ENCODE data around the gene SLC12A5.

Gene SLC12A5

DNA sequence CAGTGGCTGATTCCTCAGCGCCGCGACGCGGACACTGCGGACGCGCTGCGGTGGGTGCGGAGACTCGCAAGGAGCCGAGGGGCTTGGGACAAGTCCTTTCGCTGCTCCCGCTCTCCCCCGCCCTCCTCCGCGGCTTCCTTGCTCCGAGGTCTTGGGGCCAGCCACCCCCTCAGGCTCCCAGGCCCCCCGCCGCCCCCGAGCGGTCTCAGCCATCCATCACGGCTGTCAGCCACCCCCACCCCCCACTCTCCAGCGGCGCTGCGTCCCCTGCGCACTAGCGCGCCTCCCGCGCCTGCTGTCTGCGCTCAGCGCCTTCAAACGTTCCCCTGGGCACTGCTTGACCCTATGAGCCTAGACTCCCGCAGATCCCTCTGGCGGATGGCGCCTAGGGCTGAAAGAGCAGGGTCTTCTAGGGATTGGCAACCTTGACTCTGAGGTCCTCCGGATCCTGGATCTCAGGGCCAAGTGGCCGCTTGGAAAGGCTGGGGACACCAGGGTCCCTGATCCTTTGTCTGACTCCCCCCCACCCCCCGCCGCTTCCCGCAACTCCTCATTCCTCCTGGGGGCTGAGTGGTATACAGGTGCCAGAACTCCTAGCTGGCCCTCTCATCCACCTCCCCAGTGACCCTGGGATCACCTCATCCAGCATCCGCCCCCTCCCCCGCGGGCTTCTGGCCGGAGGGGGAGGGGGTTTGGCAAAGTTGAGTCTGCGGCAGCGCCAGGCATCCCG lies 1.4 kb downstream of the SLC12A5 start:
- DNase-seq, result no peak

DNA sequence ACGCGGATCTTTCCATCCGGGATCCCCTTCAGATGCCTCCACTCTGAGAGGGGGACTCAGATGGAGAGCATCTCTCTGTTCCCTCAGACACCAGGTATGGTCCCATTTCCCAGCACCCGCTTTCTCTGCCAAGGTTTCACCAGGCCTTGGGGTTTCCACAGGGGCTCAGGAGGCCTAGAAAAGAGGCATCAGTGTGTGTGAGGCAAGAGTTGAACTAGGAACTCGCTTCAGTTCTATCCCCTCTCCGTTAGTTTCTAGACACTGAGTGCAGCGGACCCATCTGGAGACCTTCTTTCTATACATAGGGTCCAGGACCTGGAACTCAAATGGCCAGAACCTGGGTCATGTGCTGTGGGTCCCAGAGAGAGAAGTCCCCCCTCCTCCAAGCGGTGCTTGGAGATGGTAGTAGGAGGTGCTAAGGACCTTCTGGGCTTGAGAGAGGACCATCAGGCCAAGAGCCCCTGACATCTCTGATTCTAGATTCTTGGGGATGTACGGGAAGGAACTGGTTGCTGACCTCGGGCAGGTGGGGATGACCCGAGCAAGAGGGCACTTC lies 2.1 kb downstream of the SLC12A5 start:
- DNase-seq, result no peak

DNA sequence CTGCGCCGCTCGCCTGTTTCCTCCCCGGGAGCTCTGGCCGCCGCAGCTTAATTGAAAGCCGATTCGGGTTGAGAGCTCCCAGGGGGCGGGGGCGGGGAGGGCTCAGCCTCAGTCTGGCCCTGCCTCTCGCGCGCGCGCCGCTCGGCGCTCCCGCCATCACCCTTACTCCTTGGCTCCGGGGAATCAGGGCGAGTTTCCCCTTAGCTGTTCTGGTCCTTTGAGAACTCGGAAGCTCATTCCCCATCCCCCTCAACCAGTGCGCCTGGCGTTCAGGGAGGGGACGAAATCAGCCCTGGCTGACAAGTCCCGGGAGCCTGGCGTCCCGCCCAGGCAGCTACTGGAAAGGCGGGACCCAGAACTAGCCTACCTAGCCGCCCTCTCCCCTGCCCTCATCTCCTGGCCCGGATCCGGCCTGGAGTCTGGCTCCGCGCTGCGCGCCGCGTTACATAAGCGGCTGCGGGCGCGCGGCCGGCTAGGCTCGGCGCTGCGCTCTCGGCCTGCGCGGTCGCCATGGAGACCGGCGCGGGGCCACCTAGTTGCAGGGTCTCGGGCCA lies 2.8 kb downstream of the SLC12A5 start:
- no peak for DNase-seq

DNA sequence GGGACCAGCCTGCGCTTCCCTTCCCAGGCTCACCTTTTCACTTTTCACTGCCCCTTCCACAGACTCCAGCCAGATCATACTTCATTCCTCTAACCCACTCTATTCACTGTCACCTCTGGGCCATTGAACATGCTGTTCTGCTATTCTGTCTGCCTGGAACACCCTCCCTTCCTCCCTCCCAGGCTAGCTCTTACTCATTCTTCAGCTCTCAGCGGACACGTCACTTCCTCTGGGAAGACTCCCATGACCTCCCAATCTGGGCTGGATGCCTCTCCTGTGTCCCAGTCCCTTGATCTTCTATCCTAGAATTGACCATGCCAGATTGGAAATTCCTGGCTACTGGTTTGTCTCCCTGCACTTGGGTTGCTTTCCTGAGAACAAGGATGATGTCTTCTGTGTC lies 5.0 kb downstream of the SLC12A5 start:
- no peak for DNase-seq

DNA sequence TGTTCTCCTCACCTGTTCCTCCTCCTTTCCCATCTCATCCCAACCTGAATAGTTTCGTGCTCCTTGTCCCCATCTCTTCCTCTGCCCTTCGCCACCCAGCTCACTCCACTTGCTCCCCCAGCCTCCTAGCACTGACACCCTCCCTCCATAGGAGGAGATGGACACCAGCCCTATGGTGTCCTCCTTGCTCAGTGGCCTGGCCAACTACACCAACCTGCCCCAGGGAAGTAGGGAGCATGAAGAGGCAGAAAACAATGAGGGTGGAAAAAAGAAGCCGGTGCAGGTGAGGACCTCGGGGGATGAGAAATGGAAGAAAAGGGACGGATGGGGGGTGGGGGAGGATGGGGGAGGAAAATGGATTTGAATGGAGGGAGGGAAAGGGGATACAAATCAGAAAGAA lies 6.2 kb downstream of the SLC12A5 start:
- DNase-seq, result no peak

DNA sequence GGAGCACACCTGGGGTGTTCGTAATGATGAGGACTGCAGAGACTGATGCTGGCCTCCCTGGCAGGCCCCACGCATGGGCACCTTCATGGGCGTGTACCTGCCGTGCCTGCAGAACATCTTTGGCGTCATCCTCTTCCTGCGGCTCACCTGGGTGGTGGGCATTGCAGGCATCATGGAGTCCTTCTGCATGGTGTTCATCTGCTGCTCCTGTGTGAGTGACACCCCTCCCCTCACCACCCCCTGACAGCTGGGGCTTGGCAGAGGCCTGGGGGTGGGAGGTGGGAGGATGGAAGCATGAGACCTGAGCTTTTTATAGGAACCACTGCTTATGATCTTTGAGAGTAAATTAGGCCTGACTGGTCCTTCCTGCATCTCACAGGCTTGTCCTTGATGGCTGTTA lies 6.7 kb downstream of the SLC12A5 start:
- no peak for DNase-seq

DNA sequence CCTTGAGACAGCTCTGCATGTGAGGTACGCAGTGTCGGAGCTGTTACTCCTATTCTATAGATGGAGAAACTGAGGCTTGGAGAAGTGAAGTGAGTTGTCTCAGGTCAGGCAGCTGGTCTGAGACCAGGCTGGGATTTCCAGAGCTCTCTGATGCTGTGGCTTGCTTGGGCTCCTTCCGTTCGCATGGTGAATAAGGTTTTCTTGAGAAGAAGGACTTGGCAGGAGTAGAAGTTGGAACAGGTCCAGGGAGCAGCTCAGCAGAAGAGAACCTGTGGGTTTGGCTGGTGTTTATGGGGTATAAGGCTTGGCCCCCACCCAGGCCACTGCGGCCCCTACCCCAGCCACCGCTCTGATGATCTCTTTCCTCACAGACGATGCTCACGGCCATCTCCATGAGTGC lies 7.4 kb downstream of the SLC12A5 start:
- no peak for DNase-seq

DNA sequence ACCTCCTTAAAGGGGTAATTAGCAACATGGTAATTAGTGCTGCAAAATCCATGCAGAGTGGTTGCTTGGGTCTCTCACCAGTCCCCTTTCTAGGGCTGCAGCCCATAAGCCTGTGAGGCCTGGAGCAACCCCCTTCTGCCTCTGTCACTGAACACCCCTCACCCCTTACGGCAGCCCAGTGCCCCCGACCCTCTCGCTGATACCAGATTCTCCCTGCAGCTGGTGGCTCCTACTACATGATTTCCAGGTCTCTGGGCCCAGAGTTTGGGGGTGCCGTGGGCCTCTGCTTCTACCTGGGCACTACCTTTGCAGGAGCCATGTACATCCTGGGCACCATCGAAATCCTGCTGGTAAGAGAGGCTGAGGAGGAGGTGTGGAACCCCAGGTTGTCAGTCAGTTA lies 8.0 kb downstream of the SLC12A5 start:
- DNase-seq, result no peak

DNA sequence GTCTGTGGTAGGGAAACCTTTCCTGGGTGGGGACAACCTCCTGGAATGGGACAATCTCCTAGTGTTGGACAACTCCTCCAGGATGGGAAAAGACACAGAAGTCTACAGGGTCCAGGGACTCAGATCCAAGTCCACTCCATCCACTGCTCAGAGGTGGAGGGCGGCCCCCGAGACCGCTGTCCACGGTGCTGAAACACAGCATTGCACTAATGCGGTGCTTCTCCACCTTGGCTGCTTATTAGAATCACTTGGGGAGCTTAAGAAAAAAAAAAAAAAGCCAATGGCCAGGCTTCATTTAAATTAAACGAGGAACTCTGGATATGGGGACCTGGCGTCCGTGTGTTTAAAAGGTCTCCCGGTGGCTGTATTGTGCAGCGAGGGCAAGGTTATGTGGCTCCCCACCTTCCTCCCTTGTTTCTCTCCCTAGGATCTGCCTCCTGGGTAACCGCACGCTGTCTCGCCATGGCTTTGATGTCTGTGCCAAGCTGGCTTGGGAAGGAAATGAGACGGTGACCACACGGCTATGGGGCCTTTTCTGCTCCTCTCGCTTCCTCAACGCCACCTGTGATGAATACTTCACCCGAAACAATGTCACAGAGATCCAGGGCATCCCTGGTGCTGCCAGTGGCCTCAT lies 12.0 kb downstream of the SLC12A5 start:
- DNase-seq, result no peak

DNA sequence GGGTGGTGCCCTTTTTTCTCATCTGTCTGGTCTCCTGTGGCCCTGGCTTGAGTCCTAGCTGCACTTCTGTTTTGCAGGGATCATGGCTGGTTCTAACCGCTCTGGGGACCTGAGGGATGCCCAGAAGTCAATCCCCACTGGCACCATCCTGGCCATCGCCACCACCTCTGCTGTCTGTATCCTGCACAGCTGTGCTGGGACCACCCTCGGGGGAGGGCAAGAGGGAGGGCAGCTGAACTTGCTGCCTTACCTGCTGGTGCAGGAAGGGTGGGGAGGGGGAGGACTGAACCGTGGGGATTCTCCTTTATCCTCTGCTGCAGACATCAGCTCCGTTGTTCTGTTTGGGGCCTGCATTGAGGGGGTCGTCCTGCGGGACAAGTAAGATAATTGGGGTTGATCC lies 14.5 kb downstream of the SLC12A5 start:
- no peak for DNase-seq

DNA sequence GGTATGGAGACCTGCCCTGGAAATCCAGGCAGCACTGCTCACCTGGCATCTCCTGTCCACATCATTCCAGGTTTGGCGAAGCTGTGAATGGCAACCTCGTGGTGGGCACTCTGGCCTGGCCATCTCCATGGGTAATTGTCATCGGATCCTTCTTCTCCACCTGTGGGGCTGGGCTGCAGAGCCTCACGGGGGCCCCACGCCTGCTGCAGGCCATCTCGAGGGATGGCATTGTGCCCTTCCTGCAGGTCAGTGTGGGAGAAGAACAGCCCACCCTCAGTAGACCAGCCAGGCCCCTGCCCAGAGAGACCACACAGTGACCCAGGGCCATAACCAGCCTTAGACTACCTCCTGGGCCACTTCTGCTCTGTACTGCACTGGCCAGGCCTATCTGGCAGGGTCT lies 15.9 kb downstream of the SLC12A5 start:
- no peak for DNase-seq

DNA sequence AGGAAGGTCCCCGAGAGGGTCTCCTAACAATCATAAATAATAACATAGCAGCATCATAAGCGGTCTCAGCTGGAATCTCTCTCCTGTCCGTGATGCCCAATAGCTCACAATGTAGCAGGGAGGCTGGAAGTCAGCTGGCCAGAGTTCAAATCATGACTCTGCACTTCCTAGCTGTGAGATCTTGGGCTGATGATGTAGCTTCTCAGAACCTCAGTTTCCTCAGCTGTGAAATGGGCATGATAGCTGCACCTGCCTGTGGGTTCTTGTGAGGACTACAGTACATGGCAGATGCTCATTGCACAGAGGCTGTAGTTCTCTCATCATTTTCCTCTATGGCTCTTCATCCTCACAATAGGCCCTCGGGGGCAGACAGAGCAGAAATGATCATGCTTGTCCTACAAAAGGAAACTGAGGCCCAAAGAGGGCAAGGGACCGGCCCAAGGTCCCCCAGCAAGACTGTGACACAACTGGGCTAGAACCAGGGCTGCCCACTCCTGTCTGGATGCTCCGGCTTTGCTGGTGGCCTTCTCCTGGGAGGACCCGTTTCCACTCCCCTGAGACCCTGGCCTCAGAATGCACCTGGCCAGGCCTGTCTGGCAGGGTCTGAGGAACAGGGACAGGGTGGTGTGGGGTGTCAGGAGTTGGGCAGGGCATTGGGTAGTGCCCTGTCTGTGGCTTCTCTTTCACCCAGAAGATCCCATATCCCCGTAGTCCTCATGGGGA lies 17.7 kb downstream of the SLC12A5 start:
- no peak for DNase-seq

DNA sequence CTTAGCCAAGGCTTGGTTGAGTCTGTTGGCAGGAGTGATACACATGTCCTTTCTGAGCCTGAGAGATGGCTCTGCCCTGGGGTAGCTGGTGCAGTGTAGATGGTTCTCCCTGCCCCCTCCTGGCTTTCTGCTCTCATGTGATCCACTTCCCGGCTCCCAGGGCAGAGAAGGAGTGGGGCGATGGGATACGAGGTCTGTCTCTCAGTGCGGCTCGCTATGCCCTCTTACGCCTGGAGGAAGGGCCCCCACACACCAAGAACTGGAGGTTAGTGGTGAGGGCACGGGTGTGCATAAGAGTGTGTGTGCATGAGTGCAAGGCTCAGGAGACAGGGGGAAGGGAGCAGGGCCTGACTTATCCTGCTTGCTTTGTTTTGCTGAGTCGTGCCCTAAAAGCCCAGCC lies 18.8 kb downstream of the SLC12A5 start:
- no peak for DNase-seq

DNA sequence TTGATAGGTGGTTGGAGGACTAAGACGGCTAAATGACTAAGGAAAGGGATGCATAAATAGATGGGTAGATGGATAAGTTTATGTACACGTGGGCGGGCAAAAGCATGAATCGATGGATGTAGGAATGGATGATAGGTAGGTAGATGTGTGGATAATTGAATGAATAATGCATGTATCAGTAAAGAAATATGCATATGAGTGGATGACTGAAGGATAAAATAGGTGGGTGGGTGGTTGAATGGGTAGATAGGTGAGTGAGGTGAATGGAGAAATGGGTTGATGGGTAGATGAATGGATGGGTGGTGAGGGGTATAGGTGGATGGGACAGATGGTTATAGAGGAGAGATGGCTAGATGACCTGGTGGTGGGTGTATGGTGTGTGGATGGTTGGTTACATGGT lies 20.2 kb downstream of the SLC12A5 start:
- no peak for DNase-seq

DNA sequence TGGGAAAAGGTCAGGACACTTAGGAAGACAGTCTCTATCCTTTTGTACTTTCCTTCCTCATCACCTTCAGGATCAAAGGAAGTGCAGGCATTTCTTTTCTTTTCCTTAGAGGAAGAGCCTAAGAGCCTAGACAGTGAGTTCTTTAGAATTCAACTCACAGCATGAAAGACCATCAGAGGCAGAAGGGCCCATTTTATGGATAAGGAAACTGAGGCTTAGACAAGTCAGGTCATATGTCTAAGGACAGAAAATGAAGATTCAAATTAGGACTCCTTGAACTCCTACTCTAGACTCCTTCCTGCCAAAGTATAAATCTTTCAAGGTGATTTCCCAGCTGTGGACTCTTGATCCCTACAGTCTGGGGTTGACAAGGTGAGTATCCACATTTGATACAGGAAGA lies 20.8 kb downstream of the SLC12A5 start:
- DNase-seq, result no peak

DNA sequence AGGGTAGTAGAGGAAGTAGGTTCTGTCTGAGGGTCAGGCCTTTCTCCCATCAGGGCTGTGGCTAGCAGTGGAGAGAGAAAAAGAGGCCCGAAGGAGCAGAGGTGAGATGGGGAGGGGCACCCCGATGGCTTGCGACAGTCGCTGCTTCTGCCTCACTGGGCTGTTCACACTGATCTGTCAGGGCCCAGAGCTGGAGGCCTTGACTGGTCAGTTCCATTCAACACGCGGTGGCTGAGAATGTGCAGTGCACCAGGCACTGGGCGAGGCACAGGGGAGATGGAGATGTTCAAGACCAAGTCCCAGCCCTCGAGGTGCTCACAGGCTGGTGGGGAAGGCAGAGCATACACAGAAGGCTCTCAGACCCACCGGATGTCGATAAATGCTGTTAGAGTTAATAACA lies 21.4 kb downstream of the SLC12A5 start:
- no peak for DNase-seq

DNA sequence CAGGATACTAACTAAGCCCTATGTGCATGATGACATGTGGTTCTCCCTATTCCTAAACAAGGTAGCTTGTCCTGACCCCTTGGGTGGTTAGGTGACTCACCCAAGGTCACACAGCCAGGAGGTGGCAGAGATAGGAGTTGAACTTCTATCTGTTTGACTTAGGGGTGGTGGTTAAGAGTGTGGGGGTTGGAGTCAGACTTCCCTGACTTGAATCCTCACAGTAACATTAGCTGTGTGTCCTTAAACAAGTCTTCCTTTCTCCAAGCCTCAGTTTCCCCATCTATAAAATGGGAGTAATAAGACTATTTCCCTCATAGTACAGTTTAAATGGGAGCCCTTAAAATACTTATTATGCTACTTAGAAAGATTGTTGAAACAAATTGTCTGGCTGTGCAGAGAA lies 21.9 kb downstream of the SLC12A5 start:
- DNase-seq, result no peak

DNA sequence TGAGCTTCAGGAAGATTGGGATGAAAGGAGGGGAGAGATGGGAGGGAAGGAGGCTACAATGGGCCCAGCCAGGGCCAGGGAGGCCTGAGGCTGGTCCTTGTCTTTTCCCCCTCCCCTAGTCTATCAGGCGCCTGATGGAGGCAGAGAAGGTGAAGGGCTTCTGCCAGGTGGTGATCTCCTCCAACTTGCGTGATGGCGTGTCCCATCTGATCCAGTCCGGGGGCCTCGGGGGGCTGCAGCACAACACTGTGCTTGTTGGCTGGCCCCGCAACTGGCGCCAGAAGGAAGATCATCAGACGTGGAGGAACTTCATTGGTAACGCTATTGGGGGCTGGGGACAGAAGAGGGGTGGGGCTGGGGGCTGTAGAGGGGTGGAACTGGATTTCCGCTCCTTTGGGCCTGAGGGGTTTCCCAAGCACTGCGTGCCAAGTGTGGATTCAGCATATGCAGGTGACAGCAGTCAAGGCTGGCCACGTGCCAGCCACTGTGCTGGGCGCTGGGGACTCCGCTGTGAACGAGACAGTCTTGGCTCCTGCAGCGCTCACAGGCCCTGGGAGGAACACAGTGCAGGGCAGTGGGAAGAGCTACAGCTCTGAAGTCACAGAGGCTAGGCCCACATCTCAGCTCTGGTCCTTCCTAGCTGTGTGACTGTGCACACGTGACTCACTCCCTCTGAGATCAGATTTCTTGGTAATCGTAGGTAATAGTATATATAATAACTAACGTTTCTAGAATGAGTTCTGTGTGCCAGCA lies 22.7 kb downstream of the SLC12A5 start:
- DNase-seq, result no peak

DNA sequence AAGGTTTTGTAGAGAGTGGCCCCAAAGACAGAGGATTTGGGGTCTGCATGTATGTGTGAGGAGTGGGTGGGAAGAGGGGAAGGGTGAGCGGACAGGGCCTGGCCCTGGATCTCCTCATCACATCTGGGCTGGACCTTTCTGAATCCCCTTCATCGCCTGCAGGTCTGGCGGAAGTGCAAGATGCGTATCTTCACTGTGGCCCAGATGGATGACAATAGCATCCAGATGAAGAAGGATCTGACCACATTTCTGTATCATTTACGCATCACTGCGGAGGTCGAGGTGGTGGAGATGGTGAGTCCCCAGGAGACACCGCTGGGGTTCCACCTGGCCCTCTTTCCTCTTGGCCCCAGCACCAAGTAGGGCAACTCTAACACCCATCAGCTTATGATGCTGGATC lies 24.4 kb downstream of the SLC12A5 start:
- no peak for DNase-seq

DNA sequence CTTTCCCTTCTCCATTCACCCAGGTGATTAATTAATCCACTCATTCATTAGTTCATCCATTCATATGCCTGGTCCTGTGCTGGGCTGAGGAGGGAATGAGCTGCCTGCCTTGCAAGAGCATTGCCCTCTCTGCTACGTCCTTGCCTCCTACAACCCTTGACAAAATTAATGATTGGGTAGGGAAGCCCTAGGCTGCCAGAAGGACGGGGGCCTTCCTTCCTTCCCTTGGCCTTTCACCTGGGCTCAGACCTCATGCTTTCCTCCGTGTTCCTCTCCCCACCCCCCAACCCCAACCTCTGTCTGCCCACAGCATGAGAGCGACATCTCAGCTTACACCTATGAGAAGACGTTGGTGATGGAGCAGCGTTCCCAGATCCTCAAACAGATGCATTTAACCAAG lies 25.6 kb downstream of the SLC12A5 start:
- no peak for DNase-seq

DNA sequence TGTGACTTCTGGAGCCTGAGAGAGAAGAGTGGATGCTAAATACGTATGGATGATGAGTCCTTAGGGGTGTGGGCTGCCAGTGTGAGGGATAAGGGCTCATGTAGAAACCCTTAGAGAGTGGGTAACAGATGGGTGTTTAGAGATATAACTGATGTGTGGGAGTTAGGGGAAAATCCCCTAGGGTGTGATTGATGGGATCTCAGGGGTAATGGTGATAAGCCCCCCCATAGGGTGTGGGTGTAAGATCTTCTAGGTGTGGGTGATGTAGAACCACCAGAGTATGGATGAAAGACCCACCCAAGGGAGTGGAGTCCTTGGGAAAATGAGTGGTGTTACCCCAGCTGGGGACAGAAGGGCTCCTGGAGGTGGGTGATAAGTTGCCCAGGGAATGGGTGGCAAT lies 26.3 kb downstream of the SLC12A5 start:
- no peak for DNase-seq

DNA sequence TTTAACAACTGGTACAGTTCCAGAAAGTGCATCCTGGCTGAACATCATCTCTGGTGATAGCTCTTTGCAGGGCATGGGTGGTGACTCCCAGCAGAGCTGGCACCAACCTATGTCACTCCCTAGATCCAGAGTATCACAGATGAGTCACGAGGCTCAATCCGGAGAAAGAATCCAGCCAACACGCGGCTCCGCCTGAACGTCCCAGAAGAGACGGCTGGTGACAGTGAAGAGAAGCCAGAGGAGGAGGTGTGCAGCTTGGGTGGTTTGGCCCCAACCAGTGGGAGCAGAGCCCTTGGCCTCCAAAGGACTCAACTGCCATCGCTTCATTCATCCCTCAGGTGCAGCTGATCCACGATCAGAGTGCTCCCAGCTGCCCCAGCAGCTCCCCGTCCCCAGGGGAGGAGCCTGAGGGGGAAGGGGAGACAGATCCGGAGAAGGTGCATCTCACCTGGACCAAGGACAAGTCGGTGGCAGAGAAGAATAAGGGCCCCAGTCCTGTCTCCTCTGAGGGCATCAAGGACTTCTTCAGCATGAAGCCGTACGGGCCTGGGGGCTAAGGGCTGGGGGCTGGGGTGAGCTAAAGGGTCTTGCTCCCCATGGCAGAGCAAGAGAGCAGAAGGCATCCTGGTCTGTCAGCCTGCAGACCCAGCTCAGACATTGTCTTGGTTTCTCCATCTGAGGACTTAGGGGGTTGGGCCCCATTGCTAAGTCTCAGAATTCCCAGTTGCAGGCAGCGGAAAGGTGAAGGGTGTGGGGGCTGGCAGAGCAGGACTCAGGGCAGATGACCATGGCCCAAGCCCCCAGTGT lies 27.2 kb downstream of the SLC12A5 start:
- no peak for DNase-seq

Data from kidney glomerular epithelial cell (primary cell).